GM12891 (cell line): Measurements from ENCODE around the gene CYP2C8.

Source experiments
- DNase-seq: peaks from one replicate; pipeline ENCODE4 v3.0.0; 2011; ENCODE audit warnings: low spot score; ENCODE audit not compliant: insufficient read length
- FAIRE-seq: peaks from 2 replicates; lab custom pipeline; 2011; peaks lifted over from hg19 to GRCh38; lab: Jason Lieb, UNC
- SPI1 ChIP-seq: IDR thresholded peaks from 2 replicates; pipeline ENCODE4 v1.6.1; 2011; ENCODE audit warnings: low read depth, low read length, control low read depth

CYP2C8 gene

GRCh38 chr10:94989192-94989591 is 80.1 kb downstream of the CYP2C8 start:
- no peak for TF ChIP-seq SPI1
- FAIRE-seq, result no peak
- DNase-seq, result no peak
